Sigmoid colon (tissue), 7 donors: ENCODE measurements around the gene ERRFI1. TPM values are rescaled to one million over a fixed set of nuclear protein-coding genes. Genes with fewer than 3 reads are reported as not detected.
"Not testable (repeated sequence)": the region's sequence is repeated elsewhere in the genome, so short reads cannot be mapped to it uniquely, and the experiment has no call there.

Experiments
- DNase-seq: peaks from one replicate; pipeline ENCODE4 v3.0.0-alpha.2; 2019
- H3K27ac ChIP-seq, 4 donors: fragments of 200-600 bp; sonication (generic); one replicate each; pipeline ENCODE4 v1.5.1; 2016 to 2019; ENCODE audit warnings: mild to moderate bottlenecking in 1 of 4
- H3K27me3 ChIP-seq, 3 donors: fragments of 200-600 bp; sonication (generic); one replicate each; pipeline ENCODE4 v1.5.1; 2019; ENCODE audit warnings: mild to moderate bottlenecking in 1 of 3
- H3K36me3 ChIP-seq, 4 donors: fragments of 200-600 bp; sonication (generic); one replicate each; pipeline ENCODE4 v1.5.1; 2016 to 2019
- H3K4me1 ChIP-seq, 4 donors: fragments of 200-600 bp; sonication (generic); one replicate each; pipeline ENCODE4 v1.5.1; 2017 to 2019
- H3K4me3 ChIP-seq, 4 donors: fragments of 200-600 bp; sonication (generic); one replicate each; pipeline ENCODE4 v1.5.1; 2017 to 2019; ENCODE audit warnings: mild to moderate bottlenecking in 2 of 4, moderate library complexity in 1 of 4
- H3K9me3 ChIP-seq, 4 donors: fragments of 200-600 bp in 3 of 4; sonication (generic) in 3 of 4; one replicate each; pipeline versions ENCODE4 v1.5.1 to v1.6.1; 2013 to 2019
- EP300 ChIP-seq, 4 donors: sonication (generic); formaldehyde crosslinking; IDR thresholded peaks; one replicate each; pipeline ENCODE4 v1.6.1; 2017; ENCODE audit warnings: antibody characterized with exemption in 4 of 4
- POLR2A ChIP-seq, 2 donors: fragments of 450-650 bp; IDR thresholded peaks; one replicate each; pipeline ENCODE4 v1.6.1; 2016; ENCODE audit warnings: antibody characterized with exemption in 2 of 2, mild to moderate bottlenecking in 2 of 2, moderate library complexity in 2 of 2
- POLR2AphosphoS5 ChIP-seq, 4 donors: sonication (generic); formaldehyde crosslinking; IDR thresholded peaks; one replicate each; pipeline ENCODE4 v1.6.1; 2017; ENCODE audit warnings: antibody characterized with exemption in 4 of 4
- WGBS, 2 donors: extraction: QIAGEN DNeasy Blood & Tissue Kit; methylation state at CpG; one replicate each; pipeline ENCODE4 v1.1.7; 2013; 5-methylcytosine and 5-hydroxymethylcytosine counted together
- intact Hi-C: fragments of 100-400 bp; cut with DNase I; formaldehyde crosslinking; loops from one replicate; pipeline ENCODE4 v1.15.1; 2023
- polyA plus RNA-seq, 3 donors: library from polyadenylated mRNA; stranded (reverse); fragments of 200-250 nt; gene quantifications; one replicate each; pipeline ENCODE4 v1.2.3, GENCODE V29; 2013
- total RNA-seq, 4 donors: library from RNA; depleted of rRNA; stranded (reverse); fragments of >200 nt; gene quantifications; one replicate each; pipeline ENCODE4 v1.1.0, GENCODE V29; 2016
- TF ChIP-seq, protein P1 (sequence below), 4 experiments: fragments of 450-650 bp in 3 of 4; fragments of 200-600 bp in 1 of 4; IDR thresholded peaks; one replicate each; pipeline ENCODE4 v1.5.1; 2016 to 2019; ENCODE audit warnings: antibody characterized with exemption in 4 of 4, mild to moderate bottlenecking in 3 of 4, moderate library complexity in 2 of 4
- donor health status: healthy with polysubstance abuse.
- donor health status: Bipolar disorder and iron deficiency.
- donor health status: healthy.

The ERRFI1 gene
- total and polyA plus RNA-seq, 7 donors, result 28.4 to 131 (median 81.1) TPM

DNA sequence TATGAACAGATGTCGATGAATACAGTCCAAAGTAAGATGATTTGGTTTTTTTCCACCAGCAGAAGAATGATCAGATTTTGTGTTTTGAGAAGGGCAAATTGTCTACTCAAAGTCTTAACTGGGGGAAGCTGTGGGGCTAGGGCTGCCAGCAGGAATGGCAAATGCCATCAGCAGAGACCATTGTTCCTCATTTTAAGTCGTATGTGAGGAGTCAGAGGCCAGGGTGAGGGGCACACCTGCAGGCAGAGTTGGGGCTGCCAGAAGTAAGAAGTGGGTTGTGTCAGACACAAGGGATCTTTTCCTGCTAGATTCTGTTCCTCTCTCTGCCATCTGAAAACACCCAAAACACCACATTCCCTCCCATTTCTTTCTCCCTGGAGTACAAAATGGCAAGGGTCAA lies 55.9 kb downstream of the ERRFI1 start:
- Histone ChIP-seq H3K4me3 (no peak overlapping the region), H3K27ac (no peak overlapping the region), H3K27me3 (no peaks in the 10 kb centered on the region), H3K36me3 (peaks cover 0 to 76% (median 42%) of the 10 kb centered on the region in 4 donors), H3K4me1 (peaks cover 0 to 8% (median 0%) of the 10 kb centered on the region in 4 donors), H3K9me3 (no peaks in the 10 kb centered on the region)
- TF ChIP-seq, protein P1, sequence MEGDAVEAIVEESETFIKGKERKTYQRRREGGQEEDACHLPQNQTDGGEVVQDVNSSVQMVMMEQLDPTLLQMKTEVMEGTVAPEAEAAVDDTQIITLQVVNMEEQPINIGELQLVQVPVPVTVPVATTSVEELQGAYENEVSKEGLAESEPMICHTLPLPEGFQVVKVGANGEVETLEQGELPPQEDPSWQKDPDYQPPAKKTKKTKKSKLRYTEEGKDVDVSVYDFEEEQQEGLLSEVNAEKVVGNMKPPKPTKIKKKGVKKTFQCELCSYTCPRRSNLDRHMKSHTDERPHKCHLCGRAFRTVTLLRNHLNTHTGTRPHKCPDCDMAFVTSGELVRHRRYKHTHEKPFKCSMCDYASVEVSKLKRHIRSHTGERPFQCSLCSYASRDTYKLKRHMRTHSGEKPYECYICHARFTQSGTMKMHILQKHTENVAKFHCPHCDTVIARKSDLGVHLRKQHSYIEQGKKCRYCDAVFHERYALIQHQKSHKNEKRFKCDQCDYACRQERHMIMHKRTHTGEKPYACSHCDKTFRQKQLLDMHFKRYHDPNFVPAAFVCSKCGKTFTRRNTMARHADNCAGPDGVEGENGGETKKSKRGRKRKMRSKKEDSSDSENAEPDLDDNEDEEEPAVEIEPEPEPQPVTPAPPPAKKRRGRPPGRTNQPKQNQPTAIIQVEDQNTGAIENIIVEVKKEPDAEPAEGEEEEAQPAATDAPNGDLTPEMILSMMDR (IDR thresholded peaks at IDR 0.05), result no peak
- TF ChIP-seq EP300 (IDR thresholded peaks at IDR 0.05) (no peak), POLR2AphosphoS5 (IDR thresholded peaks at IDR 0.05) (no peak), POLR2A (IDR thresholded peaks at IDR 0.05) (no peak)
- DNase-seq, result no peak
- 70 to 90% methylated on average over 2 of the region's 2 CpGs for WGBS, 2 donors
- intact Hi-C loops, result loop anchor here (10.0 kb wide), 1 partner anchor 905 kb away; the partner anchor contains the start of gene ENO1

DNA sequence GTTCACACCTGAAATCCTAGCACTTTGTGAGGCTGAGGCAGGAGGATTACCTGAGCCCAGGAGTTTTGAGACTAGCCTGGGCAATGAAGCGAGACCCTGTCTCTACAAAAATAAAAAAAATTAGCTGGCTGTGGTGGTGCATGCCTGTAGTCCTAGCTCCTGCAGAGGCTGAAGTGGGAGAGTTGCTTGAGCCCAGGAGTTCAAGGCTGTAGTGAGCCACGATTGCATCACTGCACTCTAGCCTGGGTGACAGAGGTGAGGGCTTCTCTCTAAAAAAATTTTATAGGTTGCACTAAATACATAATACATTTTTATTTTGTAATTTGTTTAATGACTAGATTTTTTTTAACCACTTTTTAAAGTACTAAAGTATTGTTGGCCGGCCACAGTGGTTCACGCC lies 58.5 kb downstream of the ERRFI1 start:
- peaks cover 0 to 26% (median 11%) of the 10 kb centered on the region in 4 donors for H3K4me1 ChIP-seq
- no peak overlapping the region for H3K4me3 ChIP-seq
- H3K27ac ChIP-seq, result no peak overlapping the region
- intact Hi-C loops, result no loop called here
- peak; percentile 38 for DNase-seq
- no peaks in the 10 kb centered on the region for H3K9me3 ChIP-seq
- WGBS, 2 donors, result 92 to 93% methylated on average over 4 of the region's 4 CpGs
- no peaks in the 10 kb centered on the region for H3K27me3 ChIP-seq
- peaks cover 0 to 92% (median 60%) of the 10 kb centered on the region in 4 donors for H3K36me3 ChIP-seq
- TF ChIP-seq POLR2AphosphoS5 (IDR thresholded peaks at IDR 0.05) (no peak), EP300 (IDR thresholded peaks at IDR 0.05) (no peak), POLR2A (IDR thresholded peaks at IDR 0.05) (no peak)
- TF ChIP-seq, protein P1 (IDR thresholded peaks at IDR 0.05), result no peak

DNA sequence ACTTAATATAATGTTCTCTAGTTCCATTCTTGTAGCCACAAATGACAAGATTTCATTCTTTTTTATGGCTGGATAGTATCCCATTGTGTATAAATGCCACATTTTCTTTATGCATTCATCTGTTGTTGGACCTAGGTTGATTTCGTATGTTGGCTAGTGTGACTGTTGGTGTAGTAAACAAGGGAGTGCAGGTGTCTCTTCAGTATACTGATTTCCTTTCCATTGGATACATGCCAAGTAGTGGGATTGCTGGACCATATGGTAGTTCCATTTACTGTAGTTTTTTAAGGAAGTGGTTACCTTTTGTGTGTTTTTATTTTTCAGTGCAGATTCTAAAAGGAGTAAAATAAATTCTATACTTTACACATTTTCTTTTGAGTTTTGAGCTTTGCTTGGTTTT lies 58.9 kb downstream of the ERRFI1 start:
- Histone ChIP-seq H3K9me3 (no peaks in the 10 kb centered on the region), H3K27me3 (no peaks in the 10 kb centered on the region), H3K36me3 (peaks cover 0 to 88% (median 58%) of the 10 kb centered on the region in 4 donors), H3K4me3 (no peak overlapping the region), H3K27ac (no peak overlapping the region), H3K4me1 (peaks cover 0 to 31% (median 15%) of the 10 kb centered on the region in 4 donors)
- intact Hi-C loops, result no loop called here
- 44 to 55% methylated on average over 1 of the region's 1 CpG for WGBS, 2 donors
- TF ChIP-seq POLR2A (IDR thresholded peaks at IDR 0.05) (no peak), POLR2AphosphoS5 (IDR thresholded peaks at IDR 0.05) (no peak), EP300 (IDR thresholded peaks at IDR 0.05) (no peak)
- TF ChIP-seq, protein P1 (IDR thresholded peaks at IDR 0.05), result no peak
- no peak for DNase-seq

DNA sequence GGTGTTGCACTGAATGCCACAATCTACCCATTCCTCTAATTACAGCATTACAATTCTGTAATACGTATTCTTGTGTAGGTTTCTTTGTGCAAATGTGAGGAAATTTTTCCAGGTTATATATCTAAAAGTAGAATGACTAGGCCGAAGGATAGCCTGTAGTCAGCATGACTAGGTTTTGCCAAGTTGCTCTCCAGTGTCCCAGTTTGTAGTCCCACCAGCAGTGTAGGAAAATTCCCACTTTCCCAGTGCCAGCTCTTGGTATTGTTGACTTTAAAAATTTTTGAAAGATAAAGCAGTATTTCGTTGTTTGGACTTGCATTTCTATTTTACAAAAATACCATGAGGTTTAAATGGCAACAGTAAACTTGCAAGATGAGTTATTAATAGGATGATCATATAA lies 61.6 kb downstream of the ERRFI1 start:
- peaks cover 0 to 61% (median 36%) of the 10 kb centered on the region in 4 donors for H3K36me3 ChIP-seq
- no peak for DNase-seq
- no peaks in the 10 kb centered on the region for H3K9me3 ChIP-seq
- no peak overlapping the region for H3K4me3 ChIP-seq
- no peaks in the 10 kb centered on the region for H3K27me3 ChIP-seq
- 88 to 91% methylated on average over 3 of the region's 3 CpGs for WGBS, 2 donors
- no peak overlapping the region for H3K27ac ChIP-seq
- TF ChIP-seq POLR2AphosphoS5 (IDR thresholded peaks at IDR 0.05) (no peak), POLR2A (IDR thresholded peaks at IDR 0.05) (no peak), EP300 (IDR thresholded peaks at IDR 0.05) (no peak)
- TF ChIP-seq, protein P1 (IDR thresholded peaks at IDR 0.05), result no peak
- intact Hi-C loops, result no loop called here
- H3K4me1 ChIP-seq, result peaks cover 0 to 40% (median 23%) of the 10 kb centered on the region in 4 donors

DNA sequence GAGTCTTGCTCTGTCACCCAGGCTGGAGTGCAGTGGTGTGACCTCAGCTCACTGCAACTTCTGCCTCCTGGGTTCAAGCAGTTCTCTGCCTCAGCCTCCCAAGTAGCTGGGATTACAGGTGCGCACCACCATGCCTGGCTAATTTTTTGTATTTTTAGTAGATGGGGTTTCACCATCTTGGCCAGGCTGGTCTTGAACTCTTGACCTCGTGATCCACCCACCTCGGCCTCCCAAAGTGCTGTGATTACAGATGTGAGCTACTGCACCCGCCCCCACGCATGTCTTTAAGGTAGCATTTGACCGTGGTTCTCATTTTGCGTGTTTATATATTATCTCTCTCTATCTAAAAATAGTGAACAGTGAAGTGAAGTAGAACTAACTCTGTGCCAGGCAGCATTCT lies 62.3 kb downstream of the ERRFI1 start:
- H3K9me3 ChIP-seq, H3K27me3 ChIP-seq, H3K4me3 ChIP-seq, DNase-seq, H3K27ac ChIP-seq, intact Hi-C loops: not testable (repeated sequence)
- WGBS, 2 donors, result 88 to 92% methylated on average over 7 of the region's 7 CpGs
- peaks cover 0 to 54% (median 30%) of the 10 kb centered on the region in 4 donors for H3K36me3 ChIP-seq
- H3K4me1 ChIP-seq, result peaks cover 0 to 40% (median 23%) of the 10 kb centered on the region in 4 donors

DNA sequence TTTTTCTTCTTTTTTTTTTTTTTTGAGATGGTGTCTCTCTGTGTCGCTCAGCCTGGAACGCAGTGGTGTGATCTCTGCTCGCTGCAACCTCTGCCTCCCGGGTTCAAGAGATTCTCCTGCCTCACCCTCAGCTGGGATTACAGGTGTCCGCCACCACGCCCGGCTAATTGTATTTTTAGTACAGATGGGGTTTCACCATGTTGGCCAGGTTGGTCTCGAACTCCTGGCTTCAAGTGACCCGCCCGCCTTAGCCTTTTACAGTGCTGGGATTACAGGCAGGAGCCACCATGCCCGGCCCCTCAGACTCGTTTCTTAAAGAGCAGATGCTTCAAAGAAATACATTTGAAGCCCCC lies 62.8 kb downstream of the ERRFI1 start:
- H3K9me3 ChIP-seq, result not testable (repeated sequence)
- WGBS, 2 donors, result 93 to 96% methylated on average over 12 of the region's 12 CpGs
- peaks cover 0 to 49% (median 25%) of the 10 kb centered on the region in 4 donors for H3K36me3 ChIP-seq

More for the DNA sequence above, 62.8 kb downstream of the ERRFI1 start:
- intact Hi-C loops, H3K27ac ChIP-seq, H3K27me3 ChIP-seq, H3K4me3 ChIP-seq: not testable (repeated sequence)
- H3K4me1 ChIP-seq, result peaks cover 0 to 40% (median 23%) of the 10 kb centered on the region in 4 donors
- DNase-seq, result peak; percentile 60
